GM23338 (cell line): ENCODE results near the gene DET1.

Experiments
- CREB1 ChIP-seq: fragments of 250-450 bp; sonication (Bioruptor Pico); IDR thresholded peaks from 2 replicates; pipeline ENCODE4 v1.5.0; 2020; ENCODE audit warnings: low read depth, mild to moderate bottlenecking, moderate library complexity
- EZH2 ChIP-seq: fragments of 200-600 bp; sonication (generic); IDR thresholded peaks from one replicate; pipeline ENCODE4 v1.8.0; 2017; ENCODE audit warnings: antibody characterized with exemption, mild to moderate bottlenecking, low read depth; ENCODE audit not compliant: unreplicated experiment
- JUNB ChIP-seq: IDR thresholded peaks from one replicate; pipeline ENCODE4 v1.6.1; 2016; ENCODE audit warnings: antibody characterized with exemption; ENCODE audit not compliant: unreplicated experiment
- NANOG ChIP-seq: IDR thresholded peaks from 2 replicates; pipeline ENCODE4 v1.6.1; 2016; ENCODE audit warnings: antibody characterized with exemption, borderline replicate concordance
- STAT1 ChIP-seq: IDR thresholded peaks from one replicate; pipeline ENCODE4 v1.6.1; 2016; ENCODE audit warnings: antibody characterized with exemption; ENCODE audit not compliant: unreplicated experiment
- TF ChIP-seq, protein P1 (sequence below), 2 experiments: fragments of 200-600 bp in 1 of 2; sonication (generic) in 1 of 2; conservative IDR thresholded peaks; 2 replicates each; pipeline versions ENCODE4 v1.5.1 to v1.6.1; 2016 to 2017; ENCODE audit warnings: antibody characterized with exemption in 2 of 2, low read depth in 2 of 2, mild to moderate bottlenecking in 2 of 2, moderate library complexity in 1 of 2
- TF ChIP-seq, protein P2 (sequence below): IDR thresholded peaks from 2 replicates; pipeline ENCODE4 v1.6.1; 2016; ENCODE audit warnings: antibody characterized with exemption
- TF ChIP-seq, protein P3 (sequence below): IDR thresholded peaks from one replicate; pipeline ENCODE4 v1.6.1; 2018; ENCODE audit warnings: antibody characterized with exemption; ENCODE audit not compliant: unreplicated experiment

DNA sequence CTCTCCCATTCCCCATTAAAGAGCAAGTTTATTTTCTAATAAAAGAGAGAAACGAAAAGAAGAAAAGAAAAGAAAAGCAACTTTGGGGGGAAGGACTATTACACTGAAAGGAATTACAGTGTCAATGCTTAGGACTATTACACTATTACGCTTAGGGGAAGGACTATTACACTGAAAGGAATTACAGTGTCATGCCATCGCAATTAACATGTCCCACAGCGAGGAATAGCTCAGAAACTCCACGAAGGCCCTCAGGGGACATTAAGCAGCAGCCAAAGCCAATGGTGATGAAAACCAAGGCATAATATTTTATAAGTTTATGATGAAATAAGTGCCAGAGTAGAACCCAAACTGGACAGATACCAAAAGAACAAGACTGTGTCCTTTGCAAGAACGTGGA lies 22.1 kb upstream of the DET1 start:
- no peak for TF ChIP-seq EZH2
- TF ChIP-seq, protein P1, sequence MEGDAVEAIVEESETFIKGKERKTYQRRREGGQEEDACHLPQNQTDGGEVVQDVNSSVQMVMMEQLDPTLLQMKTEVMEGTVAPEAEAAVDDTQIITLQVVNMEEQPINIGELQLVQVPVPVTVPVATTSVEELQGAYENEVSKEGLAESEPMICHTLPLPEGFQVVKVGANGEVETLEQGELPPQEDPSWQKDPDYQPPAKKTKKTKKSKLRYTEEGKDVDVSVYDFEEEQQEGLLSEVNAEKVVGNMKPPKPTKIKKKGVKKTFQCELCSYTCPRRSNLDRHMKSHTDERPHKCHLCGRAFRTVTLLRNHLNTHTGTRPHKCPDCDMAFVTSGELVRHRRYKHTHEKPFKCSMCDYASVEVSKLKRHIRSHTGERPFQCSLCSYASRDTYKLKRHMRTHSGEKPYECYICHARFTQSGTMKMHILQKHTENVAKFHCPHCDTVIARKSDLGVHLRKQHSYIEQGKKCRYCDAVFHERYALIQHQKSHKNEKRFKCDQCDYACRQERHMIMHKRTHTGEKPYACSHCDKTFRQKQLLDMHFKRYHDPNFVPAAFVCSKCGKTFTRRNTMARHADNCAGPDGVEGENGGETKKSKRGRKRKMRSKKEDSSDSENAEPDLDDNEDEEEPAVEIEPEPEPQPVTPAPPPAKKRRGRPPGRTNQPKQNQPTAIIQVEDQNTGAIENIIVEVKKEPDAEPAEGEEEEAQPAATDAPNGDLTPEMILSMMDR (conservative IDR thresholded peaks at IDR 0.05; ENCODE audit: low read depth in 2 of 2), result no peak
- TF ChIP-seq NANOG, result no peak
- TF ChIP-seq, protein P2, sequence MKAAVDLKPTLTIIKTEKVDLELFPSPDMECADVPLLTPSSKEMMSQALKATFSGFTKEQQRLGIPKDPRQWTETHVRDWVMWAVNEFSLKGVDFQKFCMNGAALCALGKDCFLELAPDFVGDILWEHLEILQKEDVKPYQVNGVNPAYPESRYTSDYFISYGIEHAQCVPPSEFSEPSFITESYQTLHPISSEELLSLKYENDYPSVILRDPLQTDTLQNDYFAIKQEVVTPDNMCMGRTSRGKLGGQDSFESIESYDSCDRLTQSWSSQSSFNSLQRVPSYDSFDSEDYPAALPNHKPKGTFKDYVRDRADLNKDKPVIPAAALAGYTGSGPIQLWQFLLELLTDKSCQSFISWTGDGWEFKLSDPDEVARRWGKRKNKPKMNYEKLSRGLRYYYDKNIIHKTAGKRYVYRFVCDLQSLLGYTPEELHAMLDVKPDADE, result no peak
- TF ChIP-seq, protein P3, sequence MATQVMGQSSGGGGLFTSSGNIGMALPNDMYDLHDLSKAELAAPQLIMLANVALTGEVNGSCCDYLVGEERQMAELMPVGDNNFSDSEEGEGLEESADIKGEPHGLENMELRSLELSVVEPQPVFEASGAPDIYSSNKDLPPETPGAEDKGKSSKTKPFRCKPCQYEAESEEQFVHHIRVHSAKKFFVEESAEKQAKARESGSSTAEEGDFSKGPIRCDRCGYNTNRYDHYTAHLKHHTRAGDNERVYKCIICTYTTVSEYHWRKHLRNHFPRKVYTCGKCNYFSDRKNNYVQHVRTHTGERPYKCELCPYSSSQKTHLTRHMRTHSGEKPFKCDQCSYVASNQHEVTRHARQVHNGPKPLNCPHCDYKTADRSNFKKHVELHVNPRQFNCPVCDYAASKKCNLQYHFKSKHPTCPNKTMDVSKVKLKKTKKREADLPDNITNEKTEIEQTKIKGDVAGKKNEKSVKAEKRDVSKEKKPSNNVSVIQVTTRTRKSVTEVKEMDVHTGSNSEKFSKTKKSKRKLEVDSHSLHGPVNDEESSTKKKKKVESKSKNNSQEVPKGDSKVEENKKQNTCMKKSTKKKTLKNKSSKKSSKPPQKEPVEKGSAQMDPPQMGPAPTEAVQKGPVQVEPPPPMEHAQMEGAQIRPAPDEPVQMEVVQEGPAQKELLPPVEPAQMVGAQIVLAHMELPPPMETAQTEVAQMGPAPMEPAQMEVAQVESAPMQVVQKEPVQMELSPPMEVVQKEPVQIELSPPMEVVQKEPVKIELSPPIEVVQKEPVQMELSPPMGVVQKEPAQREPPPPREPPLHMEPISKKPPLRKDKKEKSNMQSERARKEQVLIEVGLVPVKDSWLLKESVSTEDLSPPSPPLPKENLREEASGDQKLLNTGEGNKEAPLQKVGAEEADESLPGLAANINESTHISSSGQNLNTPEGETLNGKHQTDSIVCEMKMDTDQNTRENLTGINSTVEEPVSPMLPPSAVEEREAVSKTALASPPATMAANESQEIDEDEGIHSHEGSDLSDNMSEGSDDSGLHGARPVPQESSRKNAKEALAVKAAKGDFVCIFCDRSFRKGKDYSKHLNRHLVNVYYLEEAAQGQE, result no peak
- no peak for TF ChIP-seq CREB1 (CRISPR knock-in tag)
- no peak for TF ChIP-seq STAT1
- no peak for TF ChIP-seq JUNB
